Measurements from ENCODE around the gene SIRPG.

The SIRPG gene

DNA sequence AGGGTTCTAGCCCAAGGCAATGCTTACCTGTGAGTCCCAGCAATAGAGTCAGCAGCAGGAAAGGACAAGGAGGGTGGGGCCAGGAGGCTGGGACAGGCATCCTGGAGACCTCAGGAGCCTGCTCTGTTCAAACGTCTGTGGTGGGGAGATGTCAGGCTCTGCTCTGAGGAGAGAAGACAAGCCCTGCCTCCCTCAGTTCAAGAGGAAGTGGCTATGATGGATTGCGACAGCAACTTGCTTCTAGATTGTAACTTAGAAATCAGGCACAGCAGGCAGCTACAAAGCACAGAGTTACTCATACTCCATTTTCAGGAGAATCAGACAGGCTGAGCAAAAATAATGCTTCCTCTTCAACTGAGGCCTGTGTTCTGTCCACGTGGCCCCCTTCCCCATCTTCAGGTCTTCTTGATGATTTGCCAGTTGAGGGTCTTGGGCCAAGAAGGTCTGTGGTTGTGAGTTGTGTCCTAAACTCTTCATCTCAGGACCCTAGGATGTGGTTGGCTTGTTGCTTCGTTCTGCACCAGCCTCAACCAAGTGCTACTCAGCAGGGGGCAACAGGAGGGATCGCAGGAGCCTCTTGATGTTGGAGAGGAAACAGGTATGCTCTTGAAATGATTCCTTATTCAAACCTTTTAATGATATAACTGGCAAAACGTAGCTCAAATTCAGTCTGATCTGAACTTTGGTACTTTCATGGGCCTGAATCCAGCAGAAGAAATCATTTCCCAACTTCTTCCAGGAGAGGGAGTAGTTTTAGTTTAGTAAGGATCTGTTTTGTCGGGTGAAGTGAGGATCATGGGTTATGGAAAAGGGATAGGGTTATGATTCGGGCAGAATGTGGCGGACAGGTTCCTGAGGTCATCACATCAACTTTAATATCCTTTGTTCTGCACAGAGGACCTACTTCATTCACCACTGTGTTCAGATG lies 68.8 kb downstream of the SIRPG start:
- no peak for DNase-seq

- DNase-seq, result no peak
Observed at GRCh38 chr20:1587781-1588532, 69.6 kb downstream of the SIRPG start.

DNA sequence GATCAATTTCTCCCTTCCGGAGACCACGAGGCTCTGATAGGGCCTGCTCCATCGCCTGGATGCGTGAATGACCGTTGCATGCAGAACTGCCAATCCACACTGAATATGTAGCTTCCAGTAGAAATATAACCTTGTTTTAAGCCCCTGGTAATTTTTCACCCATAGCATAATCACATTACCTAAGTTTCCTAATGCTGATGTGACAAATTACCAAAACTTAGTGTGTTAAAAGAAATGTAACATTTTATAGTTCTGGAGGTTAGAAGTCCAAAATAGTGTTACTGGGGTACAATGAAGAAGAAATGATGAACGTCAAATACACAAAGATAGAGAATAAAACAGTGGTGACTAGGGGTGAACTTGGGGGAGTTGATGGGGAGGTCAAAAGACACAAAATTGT lies 78.1 kb downstream of the SIRPG start:
- DNase-seq, result no peak

Measured in NCI-H524 (cell line).